Breast epithelium (tissue), 3 donors: ENCODE measurements around the gene IRAK2.

ENCODE experiments used
- CTCF ChIP-seq, 3 donors: fragments of 450-650 bp; IDR thresholded peaks; one replicate each; pipeline ENCODE4 v1.5.1; 2016 to 2017; ENCODE audit warnings: antibody characterized with exemption in 3 of 3, mild to moderate bottlenecking in 3 of 3, moderate library complexity in 3 of 3
- POLR2A ChIP-seq: fragments of 450-650 bp; IDR thresholded peaks from one replicate; pipeline ENCODE4 v1.6.1; 2016; ENCODE audit warnings: antibody characterized with exemption, mild to moderate bottlenecking, moderate library complexity

DNA sequence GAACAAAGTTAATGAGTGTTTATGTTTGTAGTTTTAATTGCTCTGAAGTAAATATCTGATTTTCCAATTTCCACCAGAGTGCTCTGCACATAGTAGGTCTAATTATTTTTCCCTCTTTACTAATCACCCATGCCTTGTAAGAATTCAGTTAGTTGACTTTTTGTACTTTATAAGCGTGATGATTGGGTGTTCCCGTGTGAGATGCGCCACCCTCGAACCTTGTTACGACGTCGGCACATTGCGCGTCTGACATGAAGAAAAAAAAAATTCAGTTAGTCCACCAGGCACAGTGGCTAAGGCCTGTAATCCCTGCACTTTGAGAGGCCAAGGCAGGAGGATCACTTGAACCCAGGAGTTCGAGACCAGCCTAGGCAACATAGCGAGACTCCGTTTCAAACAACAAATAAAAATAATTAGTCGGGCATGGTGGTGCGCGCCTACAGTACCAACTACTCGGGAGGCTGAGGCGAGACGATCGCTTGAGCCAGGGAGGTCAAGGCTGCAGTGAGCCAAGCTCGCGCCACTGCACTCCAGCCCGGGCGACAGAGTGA is 23.6 kb upstream of the IRAK2 start:
- TF ChIP-seq CTCF (IDR thresholded peaks at IDR 0.05), result no peak
- TF ChIP-seq POLR2A, result no peak
